A549 (cell line): ENCODE measurements around the gene MARCHF9. TPM values are rescaled to one million over a fixed set of nuclear protein-coding genes. Genes with fewer than 3 reads are reported as not detected.
A peak's percentile ranks its signal among the peaks of the same experiment; 100 is the strongest.
"Not testable (repeated sequence)": the region's sequence is repeated elsewhere in the genome, so short reads cannot be mapped to it uniquely, and the experiment has no call there.

Source experiments
- ATAC-seq, 2 experiments: fragments of 200-7000 bp in 1 of 2; fragments of >200 bp in 1 of 2; cut with Nextera tagmentation in 1 of 2; cut with Tn5 transposase in 1 of 2; 3 replicates each; pipeline versions ENCODE4 v1.8.0 to v1.9.1; 2018 to 2020; ENCODE audit warnings: mild to moderate bottlenecking in 1 of 2, moderate library complexity in 1 of 2
- CTCF ChIA-PET: fragments of 300-600 bp; sonication (Branson Sonifier 250); formaldehyde crosslinking; extraction: SDS; loops from one replicate; lab custom pipeline; 2021; ENCODE audit warnings: antibody characterized with exemption, inconsistent platforms; lab: Yijun Ruan, JAX
- POLR2A ChIA-PET: fragments of 350-600 bp; formaldehyde crosslinking; extraction: SDS; loops from one replicate; lab custom pipeline; 2021; ENCODE audit warnings: antibody characterized with exemption, inconsistent platforms; lab: Yijun Ruan, JAX
- DNase-seq, 2 experiments: peaks; one replicate each; pipeline versions ENCODE4 v3.0.0 to v3.0.0-alpha.2; 2011 to 2016; ENCODE audit warnings: low read depth in 1 of 2, low spot score in 1 of 2
- FAIRE-seq: peaks from 2 replicates; lab custom pipeline; 2011; peaks lifted over from hg19 to GRCh38; lab: Jason Lieb, UNC
- H3K27ac ChIP-seq, 2 experiments: fragments of >200 bp; sonication (Bioruptor Twin); formaldehyde crosslinking; 3 replicates each; pipeline ENCODE4 v1.5.1; 2016 to 2017
- H3K4me1 ChIP-seq: fragments of >200 bp; sonication (Bioruptor Twin); formaldehyde crosslinking; 3 replicates; pipeline ENCODE4 v1.6.1; 2016
- H3K4me2 ChIP-seq: fragments of >200 bp; sonication (Bioruptor Twin); formaldehyde crosslinking; 3 replicates; pipeline ENCODE4 v1.6.1; 2016
- H3K4me3 ChIP-seq: fragments of >200 bp; sonication (Bioruptor Twin); formaldehyde crosslinking; 3 replicates; pipeline ENCODE4 v1.5.1; 2016
- H3K9me3 ChIP-seq: fragments of >200 bp; sonication (Bioruptor Twin); formaldehyde crosslinking; 3 replicates; pipeline ENCODE4 v1.6.1; 2016
- BCL3 ChIP-seq: fragments of >200 bp; sonication (Bioruptor Twin); formaldehyde crosslinking; IDR thresholded peaks from 3 replicates; pipeline ENCODE4 v1.6.1; 2016
- CBX8 ChIP-seq: fragments of 200-600 bp; sonication (generic); IDR thresholded peaks from 2 replicates; pipeline ENCODE4 v1.6.1; 2016
- CEBPB ChIP-seq, 2 experiments: fragments of >200 bp in 1 of 2; sonication (Bioruptor Twin) in 1 of 2; formaldehyde crosslinking in 1 of 2; IDR thresholded peaks; 2 replicates each; pipeline ENCODE4 v1.6.1; 2012 to 2016
- CHD2 ChIP-seq: fragments of 150-350 bp; IDR thresholded peaks from 2 replicates; pipeline ENCODE4 v1.6.1; 2014; ENCODE audit warnings: low read length; ENCODE audit not compliant: partially characterized antibody
- E2F6 ChIP-seq: IDR thresholded peaks from 2 replicates; pipeline ENCODE4 v1.6.1; 2012; ENCODE audit warnings: low read depth, borderline replicate concordance
- EHF ChIP-seq: fragments of 250-450 bp; sonication (Bioruptor Pico); IDR thresholded peaks from 2 replicates; pipeline ENCODE4 v1.5.0; 2020; ENCODE audit warnings: mild to moderate bottlenecking
- EHMT2 ChIP-seq: fragments of 200-600 bp; sonication (generic); IDR thresholded peaks from 2 replicates; pipeline ENCODE4 v1.6.1; 2016; ENCODE audit warnings: antibody characterized with exemption, low read depth, mild to moderate bottlenecking, moderate library complexity
- EP300 ChIP-seq, 2 experiments: fragments of >200 bp; sonication (Bioruptor Twin); formaldehyde crosslinking; IDR thresholded peaks; 2 replicates in 1 of 2; 3 replicates in 1 of 2; pipeline ENCODE4 v1.6.1; 2016 to 2017
- FOSB ChIP-seq: fragments of 250-450 bp; sonication (Bioruptor Pico); IDR thresholded peaks from 2 replicates; pipeline ENCODE4 v1.5.0; 2020; ENCODE audit warnings: mild to moderate bottlenecking, moderate library complexity
- HES2 ChIP-seq: fragments of >200 bp; sonication (Bioruptor Twin); formaldehyde crosslinking; IDR thresholded peaks from 2 replicates; pipeline ENCODE4 v1.6.1; 2016
- HEYL ChIP-seq: fragments of 250-450 bp; sonication (Bioruptor Pico); IDR thresholded peaks from 2 replicates; pipeline ENCODE4 v1.8.0; 2021; ENCODE audit warnings: mild to moderate bottlenecking, moderate library complexity
- HOXA7 ChIP-seq: fragments of 250-450 bp; sonication (Bioruptor Pico); IDR thresholded peaks from 2 replicates; pipeline ENCODE4 v1.5.0; 2020; ENCODE audit warnings: mild to moderate bottlenecking, moderate library complexity
- JUN ChIP-seq, 2 experiments: fragments of >200 bp; sonication (Bioruptor Twin); formaldehyde crosslinking; IDR thresholded peaks; 2 replicates in 1 of 2; 3 replicates in 1 of 2; pipeline ENCODE4 v1.6.1; 2016 to 2017
- JUNB ChIP-seq: fragments of >200 bp; sonication (Bioruptor Twin); formaldehyde crosslinking; IDR thresholded peaks from 2 replicates; pipeline ENCODE4 v1.6.1; 2016
- KDM1A ChIP-seq: fragments of 200-600 bp; sonication (generic); IDR thresholded peaks from 2 replicates; pipeline ENCODE4 v1.6.1; 2016; ENCODE audit warnings: low read depth, mild to moderate bottlenecking
- MAX ChIP-seq: IDR thresholded peaks from 2 replicates; pipeline ENCODE4 v1.6.1; 2012
- NPAS2 ChIP-seq: fragments of 250-450 bp; sonication (Bioruptor Pico); IDR thresholded peaks from 2 replicates; pipeline ENCODE4 v1.8.0; 2022; ENCODE audit warnings: mild to moderate bottlenecking, moderate library complexity, borderline replicate concordance
- PBX3 ChIP-seq: IDR thresholded peaks from 2 replicates; pipeline ENCODE4 v1.6.1; 2012
- POLR2A ChIP-seq: IDR thresholded peaks from 2 replicates; pipeline ENCODE4 v1.6.1; 2012; ENCODE audit warnings: mild to moderate bottlenecking, low read length
- RAD21 ChIP-seq, 2 experiments: fragments of >200 bp in 1 of 2; sonication (Bioruptor Twin) in 1 of 2; formaldehyde crosslinking in 1 of 2; IDR thresholded peaks in 1 of 2; conservative IDR thresholded peaks in 1 of 2; 2 replicates in 1 of 2; 3 replicates in 1 of 2; pipeline ENCODE4 v1.6.1; 2012 to 2018; ENCODE audit warnings: inconsistent platforms in 1 of 2
- RCOR1 ChIP-seq: fragments of 150-350 bp; IDR thresholded peaks from 2 replicates; pipeline ENCODE4 v1.6.1; 2014; ENCODE audit warnings: antibody characterized with exemption, low read length, low read depth
- RFX5 ChIP-seq: fragments of 450-650 bp; IDR thresholded peaks from 2 replicates; pipeline ENCODE4 v1.7.1; 2014; ENCODE audit warnings: antibody characterized with exemption, mild to moderate bottlenecking, moderate library complexity
- RNF2 ChIP-seq: fragments of 200-600 bp; sonication (generic); IDR thresholded peaks from 2 replicates; pipeline ENCODE4 v1.6.1; 2016; ENCODE audit warnings: low read depth, mild to moderate bottlenecking, antibody characterized with exemption, moderate library complexity, borderline replicate concordance
- TP53 ChIP-seq: fragments of 250-450 bp; sonication (Bioruptor Pico); IDR thresholded peaks from 2 replicates; pipeline ENCODE4 v1.5.0; 2021; ENCODE audit warnings: mild to moderate bottlenecking, moderate library complexity
- ZNF302 ChIP-seq: fragments of 250-450 bp; sonication (Bioruptor Pico); IDR thresholded peaks from 2 replicates; pipeline ENCODE4 v1.9.0; 2021; ENCODE audit warnings: inconsistent platforms, mild to moderate bottlenecking, moderate library complexity
- ZSCAN20 ChIP-seq: fragments of 250-450 bp; sonication (Bioruptor Pico); IDR thresholded peaks from 2 replicates; pipeline ENCODE4 v1.8.0; 2022; ENCODE audit warnings: mild to moderate bottlenecking, moderate library complexity
- WGBS: methylation state at CpG from one replicate; pipeline ENCODE4 v1.1.6; 2017; ENCODE audit errors: missing lambda C conversion rate; 5-methylcytosine and 5-hydroxymethylcytosine counted together
- polyA plus RNA-seq, 4 experiments: library from polyadenylated mRNA; depleted of rRNA in 3 of 4; stranded (reverse); fragments of >200 nt; fragmentation: RNase III in 1 of 4; extraction: RNeasy Plus Mini Kit Qiagen cat#74134 plus additional on column Dnase treatment in 1 of 4; gene quantifications; 2 replicates in 3 of 4; 3 replicates in 1 of 4; pipeline ENCODE4 v1.2.3, GENCODE V29; 2011 to 2017

MARCHF9 gene
- polyA plus RNA-seq, 2 of the 4 experiments (the other 2 are of a cell fraction), result 6.8 to 7.2 TPM

GRCh38 chr12:57772429-57773322, 17.8 kb downstream of the MARCHF9 start, which contains the start of gene EEF1AKMT3:
Gene EEF1AKMT3 (plus strand): TSS chr12:57772614. CDS start chr12:57772725, 111 bp downstream.
- POLR2A ChIA-PET, result interaction anchor here (0.6 to 1.4 kb wide), 13 partner anchors 9 to 105 kb away, joined by 3 to 9 read pairs (median 4); partner anchors contain the start of genes CDK4, TSFM and TSPAN31
- Histone ChIP-seq H3K9me3 (no peaks in the 10 kb centered on the region), H3K4me1 (peaks cover 14% of the 10 kb centered on the region; the same call in 1 of the 3 replicates), H3K4me2 (peak within 1 kb of the TSS; percentile 95)
- 20% methylated on average over 36 of the region's 67 CpGs for WGBS
- peak; percentile 72 to 76 for ATAC-seq
- TF ChIP-seq CBX8 (no peak), E2F6 (peak; percentile 82), ZNF302 (CRISPR knock-in tag) (no peak), POLR2A (0 out of 2 replicates have a peak, but pooled peaks have one; percentile 2), TP53 (no peak), JUNB (no peak), PBX3 (no peak), JUN (IDR thresholded peaks at IDR 0.05) (0 out of 5 replicates have a peak, but pooled peaks of 1 of the 2 experiments have one; percentile 14), CEBPB (IDR thresholded peaks at IDR 0.05) (no peak), BCL3 (no peak), RFX5 (no peak)
- TF ChIP-seq, all 56 proteins: peak for 3
- Histone ChIP-seq H3K27ac (peak within 1 kb of the TSS; percentile 78 to 94), H3K4me3 (peak within 1 kb of the TSS; percentile 77)
- CTCF ChIA-PET, result interaction anchor here (0.6 to 3.2 kb wide), 8 partner anchors 9 to 189 kb away, joined by 3 to 16 read pairs (median 4); partner anchors contain the start of gene TSFM
- no peak for FAIRE-seq
- DNase-seq, result peak in 1 of 2 experiments; percentile 71

- H3K9me3 ChIP-seq, DNase-seq: not testable (repeated sequence)
Measured at GRCh38 chr12:57774634-57775033, 19.7 kb downstream of the MARCHF9 start.

GRCh38 chr12:57775044-57775443, 20.1 kb downstream of the MARCHF9 start:
- TF ChIP-seq NPAS2 (CRISPR knock-in tag) (no peak), KDM1A (no peak), E2F6 (no peak), HEYL (CRISPR knock-in tag) (no peak), BCL3 (no peak), EHF (no peak), MAX (no peak), HOXA7 (CRISPR knock-in tag) (no peak), CBX8 (no peak), FOSB (CRISPR knock-in tag) (no peak), EP300 (IDR thresholded peaks at IDR 0.05) (no peak), RNF2 (no peak), RCOR1 (no peak), ZSCAN20 (no peak), EHMT2 (no peak), RAD21 (conservative IDR thresholded peaks at IDR 0.05 in 1 of 2, IDR thresholded peaks at IDR 0.05 in 1 of 2) (no peak), CHD2 (no peak), HES2 (no peak)
- TF ChIP-seq, all 56 proteins: peak for 0
- FAIRE-seq, result no peak
- CTCF ChIA-PET, result interaction anchor here (0.8 to 3.2 kb wide), 9 partner anchors 9 to 142 kb away, joined by 3 to 16 read pairs (median 4); partner anchors contain the start of genes B4GALNT1 and TSFM
- H3K4me2 ChIP-seq, result no peak overlapping the region
- no peak overlapping the region for H3K27ac ChIP-seq
- no peak overlapping the region for H3K4me3 ChIP-seq
- no peaks in the 10 kb centered on the region for H3K9me3 ChIP-seq
- H3K4me1 ChIP-seq, result peaks cover 14% of the 10 kb centered on the region; the same call in 1 of the 3 replicates
- no peak for ATAC-seq
- WGBS, result 79% methylated on average over 2 of the region's 3 CpGs
- POLR2A ChIA-PET, result no interaction called here
- DNase-seq, result no peak

More at GRCh38 chr12:57774634-57775033, 19.7 kb downstream of the MARCHF9 start:
- H3K4me2 ChIP-seq, H3K27ac ChIP-seq, POLR2A ChIA-PET, FAIRE-seq, H3K4me3 ChIP-seq, ATAC-seq: not testable (repeated sequence)
- CTCF ChIA-PET, result interaction anchor here (0.8 to 3.2 kb wide), 9 partner anchors 9 to 142 kb away, joined by 3 to 16 read pairs (median 4); partner anchors contain the start of genes B4GALNT1 and TSFM
- H3K4me1 ChIP-seq, result peaks cover 14% of the 10 kb centered on the region; the same call in 1 of the 3 replicates
- 90% methylated on average over 11 of the region's 11 CpGs for WGBS
